Measurements from ENCODE around the gene PSME3. TPM values are rescaled to one million over a fixed set of nuclear protein-coding genes. Genes with fewer than 3 reads are reported as not detected.

The PSME3 gene
- total RNA-seq, 3 donors from 2014 or later: 87.7 to 112 (median 91.8) TPM

- Histone ChIP-seq H3K4me1 (ENCODE audit: low read depth) (no peaks in the 10 kb centered on the region), H3K9me3 (no peaks in the 10 kb centered on the region), H3K36me3 (ENCODE audit: low read depth) (peaks cover 7% of the 10 kb centered on the region), H3K4me3 (no peak within 1 kb of the TSS)
- TF ChIP-seq CTCF (IDR thresholded peaks at IDR 0.05): no peak
- DNase-seq (no peak), ATAC-seq (no peak)
- intact Hi-C loops (cut with DNase I, micrococcal nuclease): loop anchor here (5.0 kb wide), 1 partner anchor 93 kb away; no protein-coding TSS in a partner anchor
Observed at GRCh38 chr17:42844271-42844670, 11.1 kb downstream of the PSME3 start, which contains the start of gene AOC2. AOC2 (plus strand) TSS chr17:42844580; CDS start chr17:42844627, 47 bp downstream.

- ATAC-seq (no peak), DNase-seq (no peak)
- no peaks in the 10 kb centered on the region for H3K9me3 ChIP-seq
- H3K36me3 ChIP-seq (ENCODE audit: low read depth): peaks cover 6% of the 10 kb centered on the region
- no peak for TF ChIP-seq CTCF (IDR thresholded peaks at IDR 0.05)
- no peaks in the 10 kb centered on the region for H3K4me1 ChIP-seq (ENCODE audit: low read depth)
- H3K4me3 ChIP-seq: no peak overlapping the region
- intact Hi-C loops (cut with DNase I, micrococcal nuclease): loop anchor here (5.0 kb wide), 1 partner anchor 92 kb away; no protein-coding TSS in a partner anchor
Observed at GRCh38 chr17:42844761-42845555, 11.8 kb downstream of the PSME3 start.

GRCh38 chr17:42845556-42845917, 12.3 kb downstream of the PSME3 start:
- H3K4me3 ChIP-seq: no peak overlapping the region
- no peaks in the 10 kb centered on the region for H3K4me1 ChIP-seq (ENCODE audit: low read depth)
- H3K36me3 ChIP-seq (ENCODE audit: low read depth): no peaks in the 10 kb centered on the region
- intact Hi-C loops (cut with DNase I, micrococcal nuclease): no loop called here
- ATAC-seq (no peak), DNase-seq (no peak)
- TF ChIP-seq CTCF (IDR thresholded peaks at IDR 0.05): no peak
- no peaks in the 10 kb centered on the region for H3K9me3 ChIP-seq

GRCh38 chr17:42845918-42846593, 12.9 kb downstream of the PSME3 start:
- no peak for DNase-seq
- intact Hi-C loops (cut with DNase I, micrococcal nuclease): no loop called here

More at GRCh38 chr17:42845918-42846593, 12.9 kb downstream of the PSME3 start:
- no peaks in the 10 kb centered on the region for H3K4me1 ChIP-seq (ENCODE audit: low read depth)
- no peak overlapping the region for H3K4me3 ChIP-seq
- no peak for ATAC-seq
- no peaks in the 10 kb centered on the region for H3K9me3 ChIP-seq
- no peak for TF ChIP-seq CTCF (IDR thresholded peaks at IDR 0.05)
- H3K36me3 ChIP-seq (ENCODE audit: low read depth): no peaks in the 10 kb centered on the region
